Thyroid gland (tissue), 4 donors: ENCODE results near the gene SREBF2. TPM values are rescaled to one million over a fixed set of nuclear protein-coding genes. Genes with fewer than 3 reads are reported as not detected.

Source experiments
- DNase-seq, 2 donors: peaks; one replicate each; pipeline ENCODE4 v3.0.0-alpha.2; 2019
- H3K27ac ChIP-seq, 3 donors: fragments of 200-600 bp; sonication (generic); 1 replicate in 2 of 3; 2 replicates in 1 of 3; pipeline ENCODE4 v1.5.1; 2016 to 2019; ENCODE audit warnings: mild to moderate bottlenecking in 1 of 3, moderate library complexity in 1 of 3
- H3K27me3 ChIP-seq: fragments of 200-600 bp; sonication (generic); one replicate; pipeline ENCODE4 v1.5.1; 2019
- H3K36me3 ChIP-seq, 2 donors: fragments of 200-600 bp; sonication (generic); one replicate each; pipeline ENCODE4 v1.5.1; 2016 to 2019
- H3K4me1 ChIP-seq, 2 donors: fragments of 200-600 bp; sonication (generic); one replicate each; pipeline ENCODE4 v1.5.1; 2017 to 2019
- H3K4me3 ChIP-seq, 3 donors: fragments of 200-600 bp; sonication (generic); replicated peaks in 1 of 3; 1 replicate in 2 of 3; 2 replicates in 1 of 3; pipeline ENCODE4 v1.5.1; 2016; ENCODE audit warnings: mild to moderate bottlenecking in 1 of 3
- H3K9me3 ChIP-seq: fragments of 200-600 bp; sonication (generic); one replicate; pipeline ENCODE4 v1.5.1; 2017
- POLR2A ChIP-seq, 2 donors: fragments of 450-650 bp; IDR thresholded peaks; one replicate each; pipeline ENCODE4 v1.6.1; 2017; ENCODE audit warnings: antibody characterized with exemption in 2 of 2, mild to moderate bottlenecking in 2 of 2, moderate library complexity in 1 of 2
- WGBS, 2 donors: methylation state at CpG; one replicate each; pipeline ENCODE4 v1.1.5; 2017; 5-methylcytosine and 5-hydroxymethylcytosine counted together
- intact Hi-C: fragments of 100-400 bp; cut with DNase I; formaldehyde crosslinking; loops from one replicate; pipeline ENCODE4 v1.15.1; 2023
- total RNA-seq, 4 donors: library from RNA; depleted of rRNA; stranded (reverse); fragments of >200 nt; gene quantifications; one replicate each; pipeline ENCODE4 v1.2.3, GENCODE V29; 2016
- TF ChIP-seq, protein P1 (sequence below), 6 experiments: fragments of 200-600 bp in 3 of 6; fragments of 450-650 bp in 3 of 6; sonication (generic) in 3 of 6; IDR thresholded peaks; one replicate each; pipeline ENCODE4 v1.5.1; 2016 to 2019; ENCODE audit warnings: antibody characterized with exemption in 6 of 6, mild to moderate bottlenecking in 2 of 6, inconsistent platforms in 1 of 6, moderate library complexity in 1 of 6

SREBF2 gene
- total RNA-seq, 4 donors from 2014 or later = 34.4 to 91.8 (median 63.7) TPM

DNA sequence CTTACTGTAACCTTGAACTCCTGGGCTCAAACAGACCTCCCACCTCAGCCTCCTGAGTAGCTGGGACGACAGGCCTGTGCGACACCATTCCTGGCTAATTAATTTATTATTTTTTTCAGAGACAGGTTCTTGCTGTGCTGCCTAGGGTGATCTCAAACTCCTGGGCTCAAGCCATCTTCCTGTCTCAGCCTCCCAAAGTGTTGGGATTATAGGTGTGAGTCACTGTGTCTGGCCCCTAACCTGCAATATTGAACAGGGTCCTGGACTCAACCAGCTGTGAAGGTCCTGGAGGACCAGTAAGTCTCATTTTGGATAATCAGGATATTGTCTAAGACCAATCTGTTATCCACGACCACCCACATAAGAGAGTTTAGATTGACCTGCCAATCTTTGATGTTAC, 17.2 kb upstream of the SREBF2 start:
- no peaks in the 10 kb centered on the region for H3K27me3 ChIP-seq
- no peak overlapping the region for H3K4me3 ChIP-seq
- no peak for DNase-seq
- H3K27ac ChIP-seq = no peak overlapping the region
- TF ChIP-seq POLR2A (IDR thresholded peaks at IDR 0.05) = no peak
- TF ChIP-seq, protein P1, sequence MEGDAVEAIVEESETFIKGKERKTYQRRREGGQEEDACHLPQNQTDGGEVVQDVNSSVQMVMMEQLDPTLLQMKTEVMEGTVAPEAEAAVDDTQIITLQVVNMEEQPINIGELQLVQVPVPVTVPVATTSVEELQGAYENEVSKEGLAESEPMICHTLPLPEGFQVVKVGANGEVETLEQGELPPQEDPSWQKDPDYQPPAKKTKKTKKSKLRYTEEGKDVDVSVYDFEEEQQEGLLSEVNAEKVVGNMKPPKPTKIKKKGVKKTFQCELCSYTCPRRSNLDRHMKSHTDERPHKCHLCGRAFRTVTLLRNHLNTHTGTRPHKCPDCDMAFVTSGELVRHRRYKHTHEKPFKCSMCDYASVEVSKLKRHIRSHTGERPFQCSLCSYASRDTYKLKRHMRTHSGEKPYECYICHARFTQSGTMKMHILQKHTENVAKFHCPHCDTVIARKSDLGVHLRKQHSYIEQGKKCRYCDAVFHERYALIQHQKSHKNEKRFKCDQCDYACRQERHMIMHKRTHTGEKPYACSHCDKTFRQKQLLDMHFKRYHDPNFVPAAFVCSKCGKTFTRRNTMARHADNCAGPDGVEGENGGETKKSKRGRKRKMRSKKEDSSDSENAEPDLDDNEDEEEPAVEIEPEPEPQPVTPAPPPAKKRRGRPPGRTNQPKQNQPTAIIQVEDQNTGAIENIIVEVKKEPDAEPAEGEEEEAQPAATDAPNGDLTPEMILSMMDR (IDR thresholded peaks at IDR 0.05) = no peak
- H3K4me1 ChIP-seq = no peaks in the 10 kb centered on the region
- intact Hi-C loops = no loop called here
- no peaks in the 10 kb centered on the region for H3K9me3 ChIP-seq
- WGBS, 2 donors = 89 to 95% methylated on average over 3 of the region's 3 CpGs
- H3K36me3 ChIP-seq = no peaks in the 10 kb centered on the region

DNA sequence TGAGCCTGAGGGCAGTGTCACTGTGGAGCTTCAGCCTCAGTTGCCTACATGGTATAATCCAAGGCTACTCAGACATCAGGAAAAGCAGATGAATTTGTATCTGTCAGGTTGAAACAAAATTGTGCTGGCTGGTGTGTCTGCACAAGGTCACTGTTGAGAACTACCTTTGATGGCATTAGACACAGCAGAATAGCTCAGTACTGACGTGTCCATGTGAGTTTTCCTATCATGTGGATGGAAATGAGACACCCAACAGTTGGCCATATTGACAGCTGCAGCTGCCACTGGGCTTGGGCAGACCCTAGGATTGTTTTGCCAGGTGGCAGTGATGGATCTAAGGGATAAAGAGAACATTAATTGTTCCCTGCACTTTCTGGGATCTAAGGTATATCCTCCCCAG, 16.7 kb upstream of the SREBF2 start:
- intact Hi-C loops = no loop called here
- TF ChIP-seq, protein P1 (IDR thresholded peaks at IDR 0.05) = no peak
- TF ChIP-seq POLR2A (IDR thresholded peaks at IDR 0.05) = no peak
- Histone ChIP-seq H3K4me1 (no peaks in the 10 kb centered on the region), H3K4me3 (no peak overlapping the region), H3K9me3 (no peaks in the 10 kb centered on the region), H3K27ac (no peak overlapping the region), H3K27me3 (no peaks in the 10 kb centered on the region), H3K36me3 (no peaks in the 10 kb centered on the region)
- WGBS, 2 donors = 92 to 100% methylated on average over 1 of the region's 1 CpG
- DNase-seq = no peak

DNA sequence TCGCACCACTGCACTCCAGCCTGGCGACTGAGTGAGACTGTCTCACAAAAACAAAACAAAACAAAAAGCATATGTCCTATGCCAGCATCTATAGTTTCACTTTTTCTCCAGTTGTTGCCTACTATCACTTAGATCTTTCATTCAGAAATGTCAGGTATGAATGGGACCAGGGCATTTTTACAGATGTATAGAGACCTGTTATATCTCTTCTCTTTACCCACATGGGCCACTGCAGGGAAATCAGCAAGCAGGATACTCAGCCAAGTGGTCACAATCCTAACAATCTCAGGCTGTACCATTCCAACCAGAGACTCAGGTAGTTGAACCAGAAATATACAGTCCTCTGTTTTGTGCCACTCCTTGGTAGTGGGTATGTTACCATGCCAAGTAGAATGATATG, 16.0 kb upstream of the SREBF2 start:
- Histone ChIP-seq H3K36me3 (no peaks in the 10 kb centered on the region), H3K4me3 (no peak overlapping the region), H3K27me3 (no peaks in the 10 kb centered on the region), H3K4me1 (no peaks in the 10 kb centered on the region), H3K9me3 (no peaks in the 10 kb centered on the region), H3K27ac (no peak overlapping the region)
- no peak for DNase-seq
- intact Hi-C loops = no loop called here
- 91 to 100% methylated on average over 2 of the region's 2 CpGs for WGBS, 2 donors
- TF ChIP-seq, protein P1 (IDR thresholded peaks at IDR 0.05) = no peak
- no peak for TF ChIP-seq POLR2A (IDR thresholded peaks at IDR 0.05)

DNA sequence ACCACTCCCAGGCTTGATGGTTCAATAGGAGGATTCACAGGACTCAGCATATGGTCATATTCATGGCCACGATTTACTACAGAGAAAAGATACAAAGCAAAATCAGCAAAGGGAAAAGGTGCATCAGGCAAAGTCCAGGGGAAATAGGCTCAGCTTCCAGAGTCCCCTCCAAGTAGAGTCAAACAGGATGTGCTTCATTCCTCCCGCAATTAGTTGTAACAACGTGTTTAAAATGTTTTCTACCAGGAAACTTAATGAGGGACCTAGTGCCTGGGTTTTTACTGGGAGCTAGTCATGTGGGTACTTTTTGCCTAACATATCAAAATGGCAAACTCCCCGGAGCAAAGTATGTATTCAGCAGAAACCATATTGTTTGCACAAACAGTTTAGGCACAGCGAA, 14.9 kb upstream of the SREBF2 start:
- 82 to 84% methylated on average over 5 of the region's 5 CpGs for WGBS, 2 donors
- TF ChIP-seq POLR2A (IDR thresholded peaks at IDR 0.05) = no peak
- TF ChIP-seq, protein P1 (IDR thresholded peaks at IDR 0.05) = no peak
- intact Hi-C loops = no loop called here
- no peaks in the 10 kb centered on the region for H3K27me3 ChIP-seq
- H3K36me3 ChIP-seq = no peaks in the 10 kb centered on the region
- no peaks in the 10 kb centered on the region for H3K4me1 ChIP-seq
- H3K4me3 ChIP-seq = no peak overlapping the region
- H3K27ac ChIP-seq = no peak overlapping the region
- H3K9me3 ChIP-seq = no peaks in the 10 kb centered on the region
- DNase-seq = no peak

DNA sequence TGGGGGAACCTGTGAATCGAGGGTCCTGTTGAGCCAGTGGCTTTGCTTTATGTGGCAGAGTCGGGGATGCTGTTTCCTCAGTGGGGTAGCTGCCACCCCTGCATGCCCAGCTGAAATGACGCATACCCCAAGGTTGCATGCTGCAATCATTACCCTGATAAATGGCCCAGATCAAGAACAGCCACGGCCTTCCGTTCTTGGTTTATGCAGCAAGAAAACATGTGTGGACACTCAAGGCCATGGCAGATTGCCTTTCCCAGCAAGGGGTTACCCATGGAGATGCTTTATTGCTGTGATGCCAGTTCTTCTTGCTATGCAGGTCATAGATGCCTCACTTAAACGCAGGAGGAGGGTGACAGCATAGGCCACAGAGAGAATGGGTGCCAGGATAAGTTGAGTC, 14.3 kb upstream of the SREBF2 start:
- Histone ChIP-seq H3K4me1 (no peaks in the 10 kb centered on the region), H3K27me3 (no peaks in the 10 kb centered on the region), H3K9me3 (no peaks in the 10 kb centered on the region), H3K27ac (no peak overlapping the region), H3K36me3 (no peaks in the 10 kb centered on the region), H3K4me3 (no peak overlapping the region)
- intact Hi-C loops = no loop called here
- DNase-seq = no peak
- 92 to 94% methylated on average over 1 to 6 of the region's 6 CpGs for WGBS, 2 donors
- no peak for TF ChIP-seq POLR2A (IDR thresholded peaks at IDR 0.05)
- TF ChIP-seq, protein P1 (IDR thresholded peaks at IDR 0.05) = no peak
